ENCODE results near the gene JMJD8. TPM values are rescaled to one million over a fixed set of nuclear protein-coding genes. Genes with fewer than 3 reads are reported as not detected.

Gene JMJD8
- total RNA-seq, 1 donor from 2014 or later: 62.9 TPM

GRCh38 chr16:721765-722540 is 37.8 kb upstream of the JMJD8 start:
- H3K4me1 ChIP-seq: peaks cover 36% of the 10 kb centered on the region
- no peaks in the 10 kb centered on the region for H3K36me3 ChIP-seq
- no peak for DNase-seq (ENCODE audit: extremely low spot score in 2 of 2)
- peak overlapping the region; percentile 70 to 92 for H3K4me3 ChIP-seq
- intact Hi-C loops (cut with DNase I): loop anchor here (5.0 kb wide), 1 partner anchor 65 kb away; the partner anchor contains the start of genes CHTF18 and RPUSD1
- no peak for TF ChIP-seq POLR2A (IDR thresholded peaks at IDR 0.05)
- no peak for TF ChIP-seq POLR2AphosphoS5 (IDR thresholded peaks at IDR 0.05; ENCODE audit: insufficient read depth in 1 of 2, low read depth in 1 of 2)
- TF ChIP-seq, protein P1, sequence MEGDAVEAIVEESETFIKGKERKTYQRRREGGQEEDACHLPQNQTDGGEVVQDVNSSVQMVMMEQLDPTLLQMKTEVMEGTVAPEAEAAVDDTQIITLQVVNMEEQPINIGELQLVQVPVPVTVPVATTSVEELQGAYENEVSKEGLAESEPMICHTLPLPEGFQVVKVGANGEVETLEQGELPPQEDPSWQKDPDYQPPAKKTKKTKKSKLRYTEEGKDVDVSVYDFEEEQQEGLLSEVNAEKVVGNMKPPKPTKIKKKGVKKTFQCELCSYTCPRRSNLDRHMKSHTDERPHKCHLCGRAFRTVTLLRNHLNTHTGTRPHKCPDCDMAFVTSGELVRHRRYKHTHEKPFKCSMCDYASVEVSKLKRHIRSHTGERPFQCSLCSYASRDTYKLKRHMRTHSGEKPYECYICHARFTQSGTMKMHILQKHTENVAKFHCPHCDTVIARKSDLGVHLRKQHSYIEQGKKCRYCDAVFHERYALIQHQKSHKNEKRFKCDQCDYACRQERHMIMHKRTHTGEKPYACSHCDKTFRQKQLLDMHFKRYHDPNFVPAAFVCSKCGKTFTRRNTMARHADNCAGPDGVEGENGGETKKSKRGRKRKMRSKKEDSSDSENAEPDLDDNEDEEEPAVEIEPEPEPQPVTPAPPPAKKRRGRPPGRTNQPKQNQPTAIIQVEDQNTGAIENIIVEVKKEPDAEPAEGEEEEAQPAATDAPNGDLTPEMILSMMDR (IDR thresholded peaks at IDR 0.05): no peak
- no peaks in the 10 kb centered on the region for H3K27me3 ChIP-seq
- H3K9me3 ChIP-seq: no peaks in the 10 kb centered on the region
- H3K27ac ChIP-seq: peak overlapping the region; percentile 84

GRCh38 chr16:720990-721764 is 37.0 kb upstream of the JMJD8 start, which contains the start of gene ANTKMT:
Gene ANTKMT, plus strand, starts transcription at chr16:721146. Its CDS starts 129 bp downstream, at chr16:721275.
- H3K4me3 ChIP-seq: peak within 1 kb of the TSS; percentile 70 to 92
- no peaks in the 10 kb centered on the region for H3K27me3 ChIP-seq
- no peaks in the 10 kb centered on the region for H3K9me3 ChIP-seq
- no peaks in the 10 kb centered on the region for H3K36me3 ChIP-seq
- intact Hi-C loops (cut with DNase I): loop anchor here (5.0 kb wide), 1 partner anchor 66 kb away; the partner anchor contains the start of genes CHTF18 and RPUSD1
- H3K4me1 ChIP-seq: peaks cover 35% of the 10 kb centered on the region
- peak within 1 kb of the TSS; percentile 84 for H3K27ac ChIP-seq
- no peak for DNase-seq (ENCODE audit: extremely low spot score in 2 of 2)
- no peak for TF ChIP-seq POLR2AphosphoS5 (IDR thresholded peaks at IDR 0.05; ENCODE audit: insufficient read depth in 1 of 2, low read depth in 1 of 2)
- TF ChIP-seq, protein P1 (IDR thresholded peaks at IDR 0.05): peak in 1 of 3 experiments; percentile 17
- TF ChIP-seq POLR2A (IDR thresholded peaks at IDR 0.05): peak in 1 of 2 donors; percentile 6

DNA sequence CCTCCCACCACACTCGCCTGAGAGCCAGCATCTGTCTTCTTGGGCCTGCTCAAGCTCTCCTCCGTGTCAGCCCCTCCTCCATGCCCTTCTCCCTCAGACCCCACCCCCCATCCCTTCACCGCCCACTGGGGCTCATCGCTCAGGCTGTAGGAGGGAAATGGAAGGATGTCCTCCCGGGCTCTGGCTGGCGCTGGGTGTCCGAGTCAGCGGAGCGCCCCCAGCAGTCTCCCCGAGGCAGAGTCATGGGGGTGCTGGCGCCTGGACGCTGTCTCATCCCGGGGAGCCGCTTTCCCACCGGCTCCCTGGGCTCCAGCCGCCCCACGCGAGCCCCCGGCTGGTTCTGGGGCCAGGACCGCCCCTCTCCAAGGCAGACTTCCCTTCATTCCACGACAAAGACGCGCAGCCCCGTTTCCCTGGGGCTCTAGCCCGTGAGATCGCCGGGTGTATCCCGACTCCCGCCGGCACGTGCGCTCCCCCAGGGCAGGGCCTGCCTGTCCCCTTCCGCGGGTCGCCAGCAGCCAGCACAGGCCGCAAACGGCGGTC is 36.4 kb upstream of the JMJD8 start:
- peaks cover 37% of the 10 kb centered on the region for H3K4me1 ChIP-seq

DNA sequence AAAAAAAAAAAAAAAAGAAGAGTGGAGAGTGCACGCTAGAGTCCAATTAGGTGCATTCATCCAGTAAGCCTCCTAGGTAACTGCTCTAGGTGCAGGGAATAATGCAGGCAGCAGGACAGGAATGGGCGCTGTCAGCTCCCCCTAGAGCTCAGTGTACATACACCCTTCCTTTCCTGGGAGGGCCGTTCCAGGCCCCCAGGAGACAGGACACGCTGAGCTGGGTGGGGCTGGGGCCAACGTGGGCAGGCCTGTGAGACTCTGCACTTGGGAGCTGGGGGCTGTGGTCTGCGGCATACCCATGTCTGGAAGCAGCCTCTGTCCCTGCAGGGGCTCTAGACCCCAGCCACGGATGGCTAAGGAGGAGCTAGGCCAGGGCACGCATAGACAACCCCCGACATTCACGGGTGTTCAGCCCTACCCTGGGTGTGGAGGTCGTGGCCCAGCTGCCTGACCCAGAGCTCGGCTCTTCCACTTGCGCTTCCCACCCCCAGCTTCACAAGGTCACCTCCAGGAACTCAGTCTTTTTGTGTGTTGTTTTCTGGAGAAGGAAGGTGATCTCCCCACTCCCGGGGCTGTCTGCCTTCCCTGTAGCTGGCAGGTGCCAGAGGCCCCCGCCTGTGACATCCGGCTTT is 35.8 kb upstream of the JMJD8 start:
- DNase-seq (ENCODE audit: extremely low spot score in 2 of 2): no peak
- Histone ChIP-seq H3K27me3 (no peaks in the 10 kb centered on the region), H3K4me3 (peak overlapping the region; percentile 70 to 92), H3K27ac (peak overlapping the region; percentile 84), H3K36me3 (no peaks in the 10 kb centered on the region), H3K9me3 (no peaks in the 10 kb centered on the region), H3K4me1 (peaks cover 37% of the 10 kb centered on the region)
- TF ChIP-seq POLR2AphosphoS5 (IDR thresholded peaks at IDR 0.05; ENCODE audit: insufficient read depth in 1 of 2, low read depth in 1 of 2) (no peak), POLR2A (IDR thresholded peaks at IDR 0.05) (no peak)
- TF ChIP-seq, protein P1 (IDR thresholded peaks at IDR 0.05): no peak
- intact Hi-C loops (cut with DNase I): loop anchor here (5.0 to 10.0 kb wide), 2 partner anchors 67 to 335 kb away; partner anchors contain the start of genes CHTF18 and RPUSD1

More for the DNA sequence above, 36.4 kb upstream of the JMJD8 start:
- no peaks in the 10 kb centered on the region for H3K36me3 ChIP-seq
- intact Hi-C loops (cut with DNase I): loop anchor here (5.0 kb wide), 1 partner anchor 67 kb away; the partner anchor contains the start of genes CHTF18 and RPUSD1
- no peak for DNase-seq (ENCODE audit: extremely low spot score in 2 of 2)
- no peaks in the 10 kb centered on the region for H3K27me3 ChIP-seq
- peak overlapping the region; percentile 70 to 92 for H3K4me3 ChIP-seq
- peak overlapping the region; percentile 84 for H3K27ac ChIP-seq
- no peaks in the 10 kb centered on the region for H3K9me3 ChIP-seq
- TF ChIP-seq POLR2A (IDR thresholded peaks at IDR 0.05) (no peak), POLR2AphosphoS5 (IDR thresholded peaks at IDR 0.05; ENCODE audit: insufficient read depth in 1 of 2, low read depth in 1 of 2) (peak in 1 of 2 donors; percentile 32)
- TF ChIP-seq, protein P1 (IDR thresholded peaks at IDR 0.05): no peak

Data from vagina (tissue), 2 donors.